Stimulated activated CD4-positive, alpha-beta T cell treated with anti-CD3 and anti-CD28 coated beads, Interleukin-15, amount 100 ng/mL, for 1 hour (primary cell): ENCODE measurements around the gene TMPRSS11F.

Experiments
- DNase-seq, 2 donors: peaks; one replicate each; pipeline ENCODE4 v3.0.0-alpha.2; 2020; ENCODE audit warnings: low read depth in 1 of 2, low spot score in 1 of 2

TMPRSS11F gene

DNA sequence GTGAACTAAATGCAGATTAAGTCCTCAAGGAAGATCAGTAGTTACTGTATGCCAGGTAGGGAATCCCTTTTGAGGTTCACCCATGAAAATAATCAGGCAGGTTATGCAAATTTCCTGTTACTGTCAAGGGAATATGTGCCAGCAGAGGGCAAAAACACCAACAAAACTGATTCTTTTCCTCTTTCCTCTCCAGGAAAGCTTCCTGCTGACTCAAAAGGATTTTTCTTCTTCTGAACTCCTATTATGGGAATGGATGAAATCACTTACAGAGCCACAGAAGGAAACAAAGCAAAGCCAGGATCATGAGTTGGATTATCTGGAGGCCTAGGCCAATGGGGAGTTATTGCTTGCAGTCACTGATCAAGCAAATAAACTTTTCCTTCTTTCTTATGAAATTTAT, 49.7 kb downstream of the TMPRSS11F start:
- DNase-seq, result no peak

DNA sequence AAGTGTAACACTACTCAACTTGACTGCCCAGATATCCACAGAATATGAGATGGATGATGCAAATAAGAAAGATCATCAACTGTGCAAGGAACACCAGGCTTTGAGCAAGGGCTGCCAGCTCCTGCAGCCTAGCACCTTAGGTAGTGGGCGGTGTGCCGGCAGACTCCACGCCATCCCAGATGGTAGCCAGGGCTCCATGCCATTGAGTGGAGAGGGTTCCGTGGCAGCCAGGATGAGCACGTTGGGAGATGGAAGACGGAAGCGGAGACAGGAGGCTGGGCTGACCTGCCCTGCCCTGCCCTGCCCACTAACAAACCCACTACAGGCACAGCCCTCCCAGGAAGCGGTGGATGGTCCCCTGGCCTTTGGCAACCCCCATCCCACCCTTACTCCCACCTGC, 51.9 kb downstream of the TMPRSS11F start:
- DNase-seq, result no peak

DNA sequence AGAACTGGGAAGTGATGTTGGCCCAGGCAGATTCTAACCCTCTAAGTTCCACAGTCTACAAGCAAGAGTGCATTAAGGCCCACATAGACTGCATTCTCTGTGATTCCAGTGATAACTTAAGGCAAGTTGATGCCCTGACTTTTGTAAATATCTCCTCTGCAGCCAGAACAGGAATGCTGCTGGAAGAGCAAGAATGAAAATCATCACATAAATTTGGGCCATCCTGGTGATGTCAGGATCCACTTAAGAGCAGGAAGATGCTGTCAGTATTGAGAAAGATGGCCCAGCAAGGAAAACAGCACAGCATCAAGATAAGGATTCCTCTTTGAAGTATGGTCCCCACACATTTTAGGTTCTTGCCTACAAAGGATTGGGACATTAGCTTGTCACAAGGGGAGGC, 52.4 kb downstream of the TMPRSS11F start:
- no peak for DNase-seq

DNA sequence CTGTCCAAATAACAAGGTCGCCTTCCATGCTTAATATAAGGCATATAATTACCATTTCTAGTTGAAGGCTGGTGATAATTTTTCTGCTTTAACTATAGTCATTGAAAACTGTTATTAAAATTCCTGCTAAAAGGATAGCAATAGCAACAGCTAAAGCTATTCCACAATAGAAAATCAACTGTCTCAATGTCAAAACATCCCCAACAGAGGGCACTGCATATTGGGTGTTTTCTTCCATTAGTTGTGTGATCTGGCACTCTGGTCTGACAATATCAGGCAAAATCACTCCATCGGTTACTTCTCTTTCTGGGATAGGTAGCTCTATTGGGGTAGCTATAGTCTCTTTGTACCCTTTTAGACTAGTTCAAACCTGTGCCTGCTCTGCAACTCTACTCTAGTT, 53.5 kb downstream of the TMPRSS11F start:
- no peak for DNase-seq

DNA sequence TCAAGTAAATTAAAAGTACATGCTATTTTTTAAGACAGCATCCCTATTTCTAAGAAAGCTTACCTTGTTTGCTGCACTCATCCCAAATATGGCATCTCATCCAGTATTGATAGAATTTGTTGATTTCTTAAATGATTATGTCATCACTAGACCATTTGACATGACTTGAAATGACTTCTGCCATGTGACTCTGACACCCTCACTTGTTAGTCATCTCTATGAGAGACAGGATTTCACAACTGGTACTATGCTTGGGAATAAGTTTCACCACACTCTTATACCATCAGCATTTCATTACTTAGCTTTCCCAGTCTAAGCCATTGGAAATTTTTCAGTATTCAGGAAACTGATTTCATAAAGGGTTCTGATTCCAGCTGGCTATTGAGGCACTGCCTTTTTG, 55.3 kb downstream of the TMPRSS11F start:
- DNase-seq, result no peak

DNA sequence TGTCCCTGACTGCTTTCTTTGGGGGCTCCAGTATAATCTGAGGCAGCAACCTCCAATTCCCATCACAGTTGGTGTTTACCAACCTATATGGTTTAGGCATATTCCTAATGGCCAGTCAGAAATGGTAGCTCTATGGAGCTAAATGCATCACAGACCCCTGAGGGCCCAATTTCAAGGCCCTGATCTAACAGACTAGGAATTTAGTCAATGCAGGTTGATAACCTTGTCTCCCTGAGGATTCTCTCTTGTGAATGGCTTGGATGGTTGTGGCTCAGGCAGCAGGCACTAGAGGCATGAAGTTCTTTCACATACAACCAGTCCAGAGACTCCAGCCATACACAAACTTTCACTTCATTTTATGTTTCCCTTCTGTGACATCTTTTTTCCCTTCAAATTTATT, 59.4 kb downstream of the TMPRSS11F start:
- no peak for DNase-seq

DNA sequence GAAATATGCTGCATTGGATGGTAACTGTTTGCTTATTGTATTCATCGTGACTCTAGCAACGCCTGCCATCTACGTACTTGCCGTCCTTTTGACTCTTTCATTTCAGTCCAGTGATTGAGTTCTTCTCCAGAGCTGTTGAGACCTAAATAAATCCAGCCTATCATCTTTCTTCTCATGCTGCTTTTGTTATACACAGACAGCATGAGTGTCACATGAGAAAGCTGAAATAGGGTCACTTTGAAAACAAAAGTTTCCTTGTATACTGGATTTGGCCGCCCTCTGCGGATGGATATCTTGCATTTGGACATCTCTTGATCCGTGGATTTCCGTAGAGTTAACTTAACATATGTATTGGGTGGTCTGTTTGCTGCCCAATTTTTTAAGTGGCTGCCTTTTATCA, 67.2 kb downstream of the TMPRSS11F start:
- no peak for DNase-seq

DNA sequence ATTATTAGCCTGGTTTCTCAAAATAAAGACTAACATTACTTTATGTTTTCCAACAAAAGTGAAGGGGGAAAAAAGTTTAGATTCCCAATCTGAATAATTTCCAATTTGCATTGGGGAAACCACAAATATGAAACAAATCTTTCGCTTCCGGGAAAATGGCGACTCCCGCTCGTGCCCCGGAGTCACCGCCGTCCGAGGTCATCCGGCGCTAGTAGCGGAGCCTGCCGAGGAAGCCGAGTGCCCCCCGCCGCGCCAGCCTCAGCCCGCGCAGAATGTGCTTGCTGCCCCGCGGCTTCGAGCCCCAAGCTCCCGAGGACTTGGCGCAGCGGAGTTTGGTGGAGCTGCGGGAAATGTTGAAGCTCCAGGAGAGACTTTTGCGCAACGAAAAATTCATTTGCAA, 91.4 kb downstream of the TMPRSS11F start:
- DNase-seq, result no peak

DNA sequence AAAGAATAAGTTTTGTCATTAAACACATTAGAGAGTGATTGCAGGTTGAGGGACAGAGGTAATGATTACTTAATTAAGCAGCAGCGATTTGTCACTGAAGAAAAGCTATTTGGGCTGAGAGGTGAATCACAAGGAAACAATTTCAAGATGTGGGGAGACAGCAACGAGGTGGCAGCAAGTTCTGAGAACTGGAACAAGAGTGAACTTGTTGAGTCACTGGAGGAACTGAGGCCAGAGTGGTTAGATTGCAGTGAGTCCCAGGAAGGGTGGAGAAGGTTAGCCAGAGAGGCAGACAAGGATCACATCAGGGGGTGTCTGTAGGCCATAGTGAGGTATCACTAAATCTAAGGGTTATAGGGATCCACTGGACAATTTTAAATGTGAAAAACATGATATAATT, 108.5 kb downstream of the TMPRSS11F start:
- DNase-seq, result no peak

DNA sequence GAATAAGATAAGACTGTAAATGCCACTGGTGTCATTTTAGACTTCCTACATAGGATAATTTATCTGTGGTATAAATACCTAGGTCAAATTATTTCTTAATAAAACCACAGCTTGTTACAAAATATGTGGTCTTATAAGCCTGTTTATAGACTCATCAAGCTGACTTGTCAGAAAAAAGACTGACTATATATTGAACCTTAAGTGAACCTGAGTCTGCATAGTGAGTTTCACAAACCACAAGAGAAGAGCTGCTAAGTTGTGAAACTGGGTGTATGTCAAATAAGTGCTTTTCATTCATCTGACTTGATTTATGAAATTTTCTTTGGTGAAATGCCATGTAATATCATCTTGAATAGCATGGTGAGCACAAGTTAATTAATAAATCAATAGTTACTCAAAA, 118.0 kb downstream of the TMPRSS11F start:
- DNase-seq, result no peak
